IPS-15b (cell line): ENCODE results near the gene HPSE2.
"Not testable (repeated sequence)": the region's sequence is repeated elsewhere in the genome, so short reads cannot be mapped to it uniquely, and the experiment has no call there.

ENCODE experiments used
- H3K27me3 ChIP-seq: one replicate; pipeline ENCODE4 v1.6.1; 2013; ENCODE audit warnings: low read length; ENCODE audit not compliant: control insufficient read depth, insufficient read depth
- H3K36me3 ChIP-seq: one replicate; pipeline ENCODE4 v1.6.1; 2013; ENCODE audit warnings: low read length; ENCODE audit not compliant: control insufficient read depth, insufficient read depth
- H3K4me1 ChIP-seq: one replicate; pipeline ENCODE4 v1.6.1; 2013; ENCODE audit warnings: mild to moderate bottlenecking, low read length; ENCODE audit not compliant: control insufficient read depth, insufficient read depth
- H3K4me3 ChIP-seq: one replicate; pipeline ENCODE4 v1.5.1; 2013; ENCODE audit warnings: low read depth, low read length
- H3K9ac ChIP-seq: one replicate; pipeline ENCODE4 v1.6.1; 2013; ENCODE audit warnings: low read depth, mild to moderate bottlenecking, low read length
- H3K9me3 ChIP-seq: one replicate; pipeline ENCODE4 v1.6.1; 2013; ENCODE audit warnings: mild to moderate bottlenecking, low read length; ENCODE audit not compliant: control insufficient read depth, insufficient read depth

The HPSE2 gene

DNA sequence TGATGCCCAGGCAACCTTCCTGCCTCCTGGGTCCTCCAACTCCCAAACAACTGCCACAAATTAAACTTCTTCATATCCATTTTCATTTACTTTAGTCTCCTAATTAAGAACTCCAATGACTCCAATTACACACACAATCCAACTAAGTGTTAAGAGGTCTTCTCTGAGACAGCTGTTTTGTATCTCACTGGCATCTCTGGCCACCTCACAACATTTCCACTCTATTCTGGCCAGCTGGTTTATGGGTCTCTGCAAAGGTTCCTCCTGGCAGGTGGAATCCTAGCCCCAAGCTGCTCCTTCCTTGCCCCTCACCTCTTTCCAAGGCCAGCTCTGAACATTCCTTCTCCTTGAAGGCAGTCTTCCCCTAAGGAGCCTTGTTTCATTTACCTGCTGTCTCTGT is 665.8 kb downstream of the HPSE2 start:
- Histone ChIP-seq H3K9ac (no peak overlapping the region), H3K36me3 (no peaks in the 10 kb centered on the region), H3K4me3 (no peak overlapping the region), H3K9me3 (no peaks in the 10 kb centered on the region), H3K4me1 (no peaks in the 10 kb centered on the region), H3K27me3 (no peaks in the 10 kb centered on the region)

DNA sequence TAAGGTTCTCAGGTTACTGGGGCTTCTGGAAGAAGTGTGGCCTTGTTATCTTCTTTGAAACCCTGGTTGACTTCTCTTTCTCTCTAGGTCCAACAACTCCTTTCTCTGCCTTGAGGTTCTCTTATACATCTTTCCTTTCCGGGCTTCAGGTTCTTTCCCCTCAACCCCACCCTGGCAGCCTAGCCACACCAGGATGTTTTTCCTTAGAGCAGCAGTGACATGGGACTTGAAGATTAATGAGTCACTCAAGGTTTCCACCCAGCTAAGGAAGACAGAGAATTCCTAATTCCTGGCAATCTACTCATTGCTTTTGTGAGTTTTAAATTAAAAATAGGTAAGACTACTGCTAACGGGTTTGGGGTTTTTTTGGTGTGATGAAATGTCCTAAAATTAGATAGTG is 667.1 kb downstream of the HPSE2 start:
- Histone ChIP-seq H3K36me3 (no peaks in the 10 kb centered on the region), H3K4me3 (no peak overlapping the region), H3K9ac (no peak overlapping the region), H3K9me3 (no peaks in the 10 kb centered on the region), H3K27me3 (no peaks in the 10 kb centered on the region), H3K4me1 (no peaks in the 10 kb centered on the region)

DNA sequence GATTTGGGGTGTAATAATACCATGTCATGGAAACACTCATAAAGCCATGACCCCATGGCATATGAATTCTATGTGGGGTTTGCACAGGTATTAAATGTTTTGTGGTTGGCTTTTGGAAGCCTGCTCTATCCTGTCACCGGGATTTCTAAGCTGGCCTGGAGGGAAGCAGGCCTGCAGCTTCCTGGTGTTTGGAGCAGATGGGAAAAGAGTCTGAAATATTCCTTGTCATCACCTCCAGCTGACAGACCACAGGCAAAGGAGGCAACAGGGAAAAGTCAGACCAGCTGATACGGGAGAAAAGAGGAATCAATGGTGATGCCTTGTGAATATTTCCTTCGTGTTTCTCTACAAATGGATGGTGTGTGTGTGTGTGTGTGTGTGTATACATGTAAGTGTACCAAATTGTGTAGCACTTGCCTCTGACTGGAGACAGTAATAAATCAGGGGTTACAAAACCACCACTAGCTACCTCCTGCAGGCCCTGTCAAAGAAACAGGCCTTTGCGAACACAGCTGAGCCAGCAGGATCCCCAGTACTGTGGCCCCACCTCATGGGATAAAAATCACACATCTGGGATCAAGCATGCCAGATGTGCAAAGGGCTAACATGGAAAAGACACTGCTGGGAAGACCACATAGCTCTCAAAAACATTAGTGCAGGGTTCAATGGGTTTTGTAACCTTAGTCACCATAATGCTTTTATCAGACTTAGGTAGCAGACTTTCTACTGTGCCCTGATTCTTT is 668.1 kb downstream of the HPSE2 start:
- H3K4me1 ChIP-seq, result no peaks in the 10 kb centered on the region

DNA sequence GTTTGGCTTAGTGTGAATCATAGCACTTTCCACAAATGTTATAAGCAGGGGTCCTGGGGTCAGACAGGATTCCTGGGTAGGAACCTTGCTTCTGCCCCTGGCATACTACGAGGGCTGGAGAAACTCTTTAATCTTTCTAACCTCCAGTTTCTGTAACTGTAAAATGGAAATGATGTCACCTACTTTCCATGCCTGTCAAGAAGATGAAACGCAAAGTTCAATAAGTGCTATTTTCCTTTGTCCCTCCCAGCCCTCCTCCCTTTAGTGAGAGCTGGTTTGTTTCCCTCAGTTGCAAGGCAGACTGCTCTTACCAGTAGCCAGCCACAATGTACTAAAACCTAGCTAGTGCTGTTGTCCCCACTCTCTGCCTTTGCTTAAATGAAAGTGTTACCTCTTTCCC is 671.8 kb downstream of the HPSE2 start:
- Histone ChIP-seq H3K9me3 (no peaks in the 10 kb centered on the region), H3K4me3 (no peak overlapping the region), H3K9ac (no peak overlapping the region), H3K27me3 (no peaks in the 10 kb centered on the region), H3K4me1 (no peaks in the 10 kb centered on the region), H3K36me3 (no peaks in the 10 kb centered on the region)

More for the DNA sequence above, 668.1 kb downstream of the HPSE2 start:
- Histone ChIP-seq H3K36me3 (no peaks in the 10 kb centered on the region), H3K9me3 (no peaks in the 10 kb centered on the region), H3K9ac (no peak overlapping the region), H3K27me3 (no peaks in the 10 kb centered on the region), H3K4me3 (no peak overlapping the region)

DNA sequence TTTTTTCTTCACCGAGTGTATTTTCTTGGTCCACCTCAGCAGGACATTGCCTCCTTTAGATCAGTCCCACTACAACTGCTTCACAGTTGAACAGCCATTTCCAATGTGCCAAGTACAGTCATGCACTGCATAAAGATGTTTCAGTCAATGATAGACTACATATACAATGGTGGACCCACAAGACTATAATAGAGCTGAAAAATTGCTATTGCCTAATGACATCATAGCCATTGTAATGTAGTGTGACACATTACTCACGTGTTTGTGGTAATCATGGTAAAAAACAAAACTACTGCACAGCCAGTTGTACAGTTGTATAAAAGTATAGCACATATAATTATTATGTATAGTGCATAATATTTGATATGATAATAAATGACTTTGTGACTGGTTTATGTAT is 675.1 kb downstream of the HPSE2 start:
- no peaks in the 10 kb centered on the region for H3K9me3 ChIP-seq
- no peaks in the 10 kb centered on the region for H3K4me1 ChIP-seq
- no peak overlapping the region for H3K4me3 ChIP-seq
- H3K36me3 ChIP-seq, result no peaks in the 10 kb centered on the region
- H3K27me3 ChIP-seq, result no peaks in the 10 kb centered on the region
- no peak overlapping the region for H3K9ac ChIP-seq

DNA sequence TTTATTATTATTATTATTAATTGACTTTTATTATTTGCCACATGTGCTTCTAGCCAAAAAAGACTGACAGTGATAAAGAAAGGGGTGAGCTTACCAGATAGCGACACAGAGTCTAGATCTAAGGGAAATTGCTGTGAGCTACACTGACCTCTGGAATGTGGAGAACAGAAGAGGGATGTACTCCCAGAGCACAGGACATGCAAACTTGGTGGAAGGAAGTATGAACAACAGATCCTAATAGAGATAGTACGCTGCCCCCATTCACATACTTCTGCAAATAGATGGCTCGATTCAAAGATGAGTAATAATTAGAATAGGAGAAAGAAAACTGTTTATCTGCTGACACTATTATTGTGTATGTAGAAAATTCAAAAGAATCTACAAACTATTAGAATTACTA is 679.6 kb downstream of the HPSE2 start:
- Histone ChIP-seq H3K9me3 (no peaks in the 10 kb centered on the region), H3K9ac (no peak overlapping the region), H3K4me1 (no peaks in the 10 kb centered on the region), H3K36me3 (no peaks in the 10 kb centered on the region), H3K27me3 (no peaks in the 10 kb centered on the region), H3K4me3 (no peak overlapping the region)

DNA sequence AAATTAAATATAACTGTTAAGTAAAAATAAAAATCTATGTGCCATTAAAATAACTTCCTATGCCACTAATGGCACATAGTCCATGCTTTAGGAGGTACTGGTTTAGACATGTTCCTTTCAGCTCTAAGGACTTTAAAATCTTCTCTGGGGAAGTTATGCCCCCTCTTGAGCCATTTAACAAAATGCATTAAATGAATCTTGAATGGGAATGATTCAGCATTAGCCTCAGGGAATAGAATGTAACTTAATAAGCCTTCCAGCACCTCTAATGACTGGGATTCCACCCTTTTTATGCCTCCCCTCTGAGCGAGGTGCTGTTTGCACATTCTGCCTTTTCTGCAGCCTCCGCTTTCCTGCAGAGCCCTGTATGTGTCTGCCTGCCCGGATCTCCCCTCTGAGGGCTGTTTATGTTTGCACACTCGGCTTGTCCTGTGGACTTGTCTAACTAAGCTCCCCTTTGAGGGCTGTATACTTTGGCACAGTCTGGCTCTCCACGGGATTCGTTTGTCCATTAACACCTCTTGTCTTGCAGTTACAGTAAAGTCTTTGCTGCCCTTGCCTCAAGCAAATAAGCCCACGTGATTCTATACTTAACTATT is 680.5 kb downstream of the HPSE2 start:
- Histone ChIP-seq H3K9ac (no peak overlapping the region), H3K9me3 (no peaks in the 10 kb centered on the region), H3K27me3 (no peaks in the 10 kb centered on the region), H3K4me1 (no peaks in the 10 kb centered on the region), H3K36me3 (no peaks in the 10 kb centered on the region), H3K4me3 (no peak overlapping the region)

DNA sequence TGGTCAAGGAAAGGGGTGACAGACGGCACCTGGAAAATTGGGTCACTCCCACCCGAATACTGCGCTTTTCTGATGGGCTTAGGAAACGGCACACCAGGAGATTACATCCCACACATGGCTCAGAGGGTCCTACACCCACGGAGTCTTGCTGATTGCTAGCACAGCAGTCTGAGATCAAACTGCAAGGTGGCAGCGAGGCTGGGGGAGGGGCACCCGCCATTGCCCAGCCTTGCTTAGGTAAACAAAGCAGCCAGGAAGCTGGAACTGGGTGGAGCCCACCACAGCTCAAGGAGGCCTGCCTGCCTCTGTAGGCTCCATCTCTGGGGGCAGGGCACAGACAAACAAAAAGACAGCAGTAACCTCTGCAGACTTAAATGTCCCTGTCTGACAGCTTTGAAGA is 694.1 kb downstream of the HPSE2 start:
- H3K9me3 ChIP-seq, H3K27me3 ChIP-seq, H3K9ac ChIP-seq, H3K4me1 ChIP-seq, H3K36me3 ChIP-seq: not testable (repeated sequence)
- peak overlapping the region; percentile 8 for H3K4me3 ChIP-seq

DNA sequence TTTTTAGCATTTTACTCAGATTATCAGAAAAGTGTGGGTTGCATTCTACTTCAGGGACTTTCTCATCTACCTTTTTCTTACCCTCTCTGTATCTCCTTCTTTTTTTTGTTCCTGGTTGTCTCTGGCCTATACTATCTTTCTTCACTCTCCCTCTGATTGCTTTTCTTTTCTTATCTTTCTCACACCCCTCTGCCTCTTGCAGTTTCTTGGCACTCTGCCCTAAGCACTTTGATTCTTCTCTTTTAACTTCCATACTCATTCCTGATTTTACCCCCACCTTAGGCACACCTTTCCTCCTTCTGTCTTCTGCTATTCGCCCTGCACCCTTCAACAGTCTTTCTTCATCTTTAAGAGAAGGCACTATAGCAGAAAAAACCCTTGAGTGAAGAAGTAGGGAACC is 696.1 kb downstream of the HPSE2 start:
- Histone ChIP-seq H3K27me3 (no peaks in the 10 kb centered on the region), H3K4me1 (no peaks in the 10 kb centered on the region), H3K9ac (no peak overlapping the region), H3K36me3 (no peaks in the 10 kb centered on the region), H3K4me3 (no peak overlapping the region), H3K9me3 (no peaks in the 10 kb centered on the region)

DNA sequence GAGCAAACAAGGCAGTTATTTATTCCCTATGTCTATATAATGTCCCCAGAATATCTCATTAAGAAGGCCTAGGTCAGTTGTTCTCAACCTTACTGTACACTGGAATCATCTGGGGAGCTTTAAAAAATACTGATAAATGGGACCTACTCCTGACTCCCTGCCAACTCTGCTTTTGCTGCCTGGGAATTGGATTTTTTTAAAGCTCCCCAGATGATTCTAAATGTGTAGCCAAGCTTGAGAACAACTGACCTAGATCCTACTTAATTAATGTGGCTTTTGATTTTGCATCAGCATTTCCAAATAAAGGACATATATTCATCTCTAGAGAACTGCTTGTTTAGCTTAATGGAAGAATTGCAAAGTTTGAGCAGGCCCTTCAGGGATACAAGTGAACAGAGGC is 697.2 kb downstream of the HPSE2 start:
- no peak overlapping the region for H3K9ac ChIP-seq
- H3K36me3 ChIP-seq, result no peaks in the 10 kb centered on the region
- no peak overlapping the region for H3K4me3 ChIP-seq
- H3K27me3 ChIP-seq, result no peaks in the 10 kb centered on the region
- H3K9me3 ChIP-seq, result no peaks in the 10 kb centered on the region
- H3K4me1 ChIP-seq, result no peaks in the 10 kb centered on the region

DNA sequence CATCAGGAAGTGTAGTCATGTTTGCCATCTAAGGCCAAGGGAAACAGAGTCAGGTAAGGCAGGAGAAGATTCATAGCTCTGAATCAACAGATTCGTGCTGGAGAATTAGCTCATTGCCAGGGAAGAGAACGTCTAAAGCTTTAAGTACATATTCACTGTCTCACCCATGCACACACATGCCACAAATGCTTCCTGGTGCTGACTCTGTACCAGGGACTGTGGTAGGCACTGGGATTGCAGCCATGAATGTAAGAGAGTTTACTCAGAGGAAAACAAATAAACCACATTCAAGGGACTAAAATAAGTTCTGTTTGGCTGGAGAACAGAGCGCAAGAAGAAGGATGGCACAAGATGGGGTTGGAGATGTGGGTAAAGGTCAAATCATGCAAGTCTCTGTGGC is 699.1 kb downstream of the HPSE2 start:
- no peaks in the 10 kb centered on the region for H3K4me1 ChIP-seq
- H3K27me3 ChIP-seq, result no peaks in the 10 kb centered on the region
- no peak overlapping the region for H3K9ac ChIP-seq
- H3K36me3 ChIP-seq, result no peaks in the 10 kb centered on the region
- H3K4me3 ChIP-seq, result no peak overlapping the region
- H3K9me3 ChIP-seq, result no peaks in the 10 kb centered on the region

DNA sequence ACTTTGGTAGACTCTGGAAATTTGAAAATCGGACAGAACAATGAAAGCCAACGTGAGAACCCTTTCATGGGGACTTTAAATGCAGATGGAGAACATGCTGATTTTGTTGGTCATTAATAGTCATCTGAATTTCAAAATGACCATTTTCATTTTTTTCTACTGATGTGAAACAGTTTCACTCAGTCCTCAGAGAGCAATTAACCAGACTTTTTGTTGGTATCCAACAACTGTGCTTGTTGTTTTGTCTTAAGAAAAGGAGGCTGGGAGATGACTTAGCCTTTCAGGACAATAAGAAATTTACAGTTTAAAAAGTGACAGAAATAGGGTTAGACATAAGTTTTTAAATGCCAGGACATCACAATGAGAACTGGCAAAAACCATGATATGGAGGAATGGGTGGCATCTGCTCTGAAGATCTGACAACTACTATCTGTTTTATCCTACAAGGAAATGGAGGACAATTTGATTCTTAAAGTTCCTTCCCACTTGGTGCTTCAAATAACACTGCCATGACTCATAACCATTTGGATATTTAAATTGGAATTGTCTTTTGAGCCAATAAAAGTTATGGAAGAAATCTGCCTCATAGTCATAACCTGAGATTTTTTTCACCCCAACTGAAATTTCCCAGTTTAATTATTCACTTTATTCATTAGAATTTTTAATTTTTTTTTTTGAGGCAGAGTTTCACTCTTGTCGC is 701.8 kb downstream of the HPSE2 start:
- H3K9ac ChIP-seq, result no peak overlapping the region
- H3K9me3 ChIP-seq, result no peaks in the 10 kb centered on the region
- H3K4me1 ChIP-seq, result no peaks in the 10 kb centered on the region
- H3K4me3 ChIP-seq, result no peak overlapping the region
- no peaks in the 10 kb centered on the region for H3K27me3 ChIP-seq
- H3K36me3 ChIP-seq, result no peaks in the 10 kb centered on the region
